ENCODE data around the gene TMEM114. TPM values are rescaled to one million over a fixed set of nuclear protein-coding genes. Genes with fewer than 3 reads are reported as not detected.

TMEM114 gene
- total RNA-seq, 2 experiments from 2014 or later = not detected

DNA sequence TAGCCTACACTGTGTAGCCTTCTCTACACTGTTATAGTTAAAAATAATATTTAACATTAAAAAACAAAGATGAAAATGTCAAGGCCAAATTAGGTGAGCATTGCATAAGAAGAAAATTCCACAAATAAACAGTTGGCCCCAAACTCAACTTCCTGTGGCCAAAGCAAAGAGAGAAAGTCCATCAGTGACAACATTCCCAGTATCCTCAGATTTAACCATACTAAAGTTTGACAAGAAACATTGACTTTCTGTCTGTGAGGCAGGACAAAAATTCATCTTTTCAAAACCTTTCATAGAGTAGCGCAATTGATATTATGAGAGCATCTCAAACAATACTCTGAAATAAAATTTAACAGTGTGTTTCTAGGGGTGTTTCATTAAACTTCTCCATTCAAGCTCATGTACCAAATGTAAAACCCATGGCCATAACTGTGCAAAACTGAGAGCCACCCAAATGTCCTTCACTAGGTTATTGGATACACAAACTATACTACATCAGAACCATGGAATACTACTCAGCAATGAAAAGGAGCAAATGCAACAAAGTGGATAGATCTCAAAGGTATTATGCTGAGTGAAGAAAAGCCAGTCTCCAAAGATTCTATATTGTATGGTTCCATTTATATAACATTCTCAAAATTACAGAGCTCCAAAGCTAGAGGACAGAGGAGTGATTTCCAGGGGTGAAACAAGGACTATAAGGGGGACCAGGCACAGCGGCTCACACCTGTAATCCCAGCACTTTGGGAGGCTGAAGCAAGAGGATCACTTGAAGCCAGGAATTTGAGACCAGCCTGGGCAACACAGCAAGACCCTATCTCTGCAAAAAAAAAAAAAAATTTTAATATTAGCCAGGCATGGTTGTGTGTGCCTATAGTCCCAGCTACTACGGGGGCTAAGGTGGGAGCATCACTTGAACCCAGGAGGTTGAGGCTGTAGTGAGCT, 38.7 kb downstream of the TMEM114 start:
- Mint-ChIP-seq H3K36me3 (ENCODE audit: low read depth) (no peaks in the 10 kb centered on the region), H3K4me3 (no peak overlapping the region), H3K4me1 (ENCODE audit: low read depth) (no peaks in the 10 kb centered on the region), H3K9me3 (ENCODE audit: insufficient read depth) (no peaks in the 10 kb centered on the region), H3K27ac (no peak overlapping the region), H3K27me3 (ENCODE audit: low read depth) (peaks cover 9% of the 10 kb centered on the region)
- ChIA-PET CTCF (no interaction called here), POLR2A (no interaction called here)
- DNase-seq (no peak), ATAC-seq (no peak)

DNA sequence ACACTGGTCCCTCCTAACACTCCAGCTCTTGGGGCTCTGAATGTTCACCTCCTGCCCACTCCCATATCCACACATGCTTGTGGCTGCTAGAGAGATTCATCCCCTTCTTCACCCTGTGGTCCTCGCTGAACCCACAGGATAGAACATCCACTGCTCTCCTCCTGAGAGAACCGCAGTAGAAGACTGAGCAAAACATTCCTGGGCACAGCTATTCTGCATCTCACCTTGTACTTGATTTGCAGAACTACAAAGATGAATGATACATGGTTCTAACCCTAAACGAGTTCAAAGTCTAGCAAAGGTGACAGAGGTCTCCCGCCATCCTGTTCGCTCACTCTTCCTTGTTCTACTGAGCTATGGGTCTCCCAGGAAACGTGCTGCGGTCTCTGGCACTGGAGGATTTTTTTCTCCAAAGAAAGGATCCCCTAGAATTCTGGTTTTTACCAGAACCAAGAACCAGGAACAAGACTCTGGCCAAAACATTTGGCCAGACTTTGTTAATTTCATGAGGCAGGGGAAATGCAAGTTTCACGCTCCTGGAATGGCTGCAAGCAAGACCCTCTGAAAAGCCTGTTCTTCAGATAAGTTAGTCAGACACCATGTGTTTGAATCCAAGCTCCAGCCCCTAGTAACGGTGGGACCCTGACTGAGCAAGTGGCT, 39.5 kb downstream of the TMEM114 start:
- ATAC-seq (no peak), DNase-seq (no peak)
- POLR2A ChIA-PET = no interaction called here
- no peaks in the 10 kb centered on the region for H3K9me3 Mint-ChIP-seq (ENCODE audit: insufficient read depth)
- no peaks in the 10 kb centered on the region for H3K36me3 Mint-ChIP-seq (ENCODE audit: low read depth)
- H3K27ac Mint-ChIP-seq = no peak overlapping the region
- no peaks in the 10 kb centered on the region for H3K4me1 Mint-ChIP-seq (ENCODE audit: low read depth)
- CTCF ChIA-PET = no interaction called here
- H3K4me3 Mint-ChIP-seq = no peak overlapping the region
- H3K27me3 Mint-ChIP-seq (ENCODE audit: low read depth) = peaks cover 9% of the 10 kb centered on the region

DNA sequence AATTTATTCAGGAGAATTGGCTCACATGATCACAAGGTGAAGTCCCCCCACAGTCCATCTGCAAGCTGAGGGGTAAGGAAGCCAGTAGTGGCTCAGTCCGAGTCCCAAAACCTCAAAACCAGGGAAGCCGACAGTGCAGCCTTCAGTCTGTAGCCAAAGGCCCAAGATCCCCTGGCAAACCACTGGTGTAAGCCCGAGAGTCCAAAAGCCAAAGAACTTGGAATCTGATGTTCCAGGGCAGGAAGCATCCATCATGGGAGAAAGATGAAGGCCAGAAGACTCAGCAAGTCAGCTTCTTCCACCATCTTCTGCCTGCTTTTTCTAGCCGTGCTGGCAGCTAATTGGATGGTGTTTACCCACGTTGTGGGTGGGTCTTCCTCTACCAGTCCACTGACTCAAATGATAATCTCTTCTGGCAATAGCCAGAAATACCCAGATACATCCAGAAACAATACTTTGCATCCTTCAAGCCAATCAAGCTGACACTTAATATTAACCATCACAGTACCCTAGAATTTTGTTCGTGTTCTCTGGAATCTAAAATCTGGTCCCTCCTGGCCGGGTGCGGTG, 40.4 kb downstream of the TMEM114 start:
- no peaks in the 10 kb centered on the region for H3K36me3 Mint-ChIP-seq (ENCODE audit: low read depth)
- no peak overlapping the region for H3K4me3 Mint-ChIP-seq
- POLR2A ChIA-PET = no interaction called here
- H3K9me3 Mint-ChIP-seq (ENCODE audit: insufficient read depth) = no peaks in the 10 kb centered on the region
- no peak for ATAC-seq
- H3K4me1 Mint-ChIP-seq (ENCODE audit: low read depth) = no peaks in the 10 kb centered on the region
- CTCF ChIA-PET = no interaction called here
- peaks cover 10% of the 10 kb centered on the region for H3K27me3 Mint-ChIP-seq (ENCODE audit: low read depth)
- H3K27ac Mint-ChIP-seq = no peak overlapping the region
- no peak for DNase-seq

DNA sequence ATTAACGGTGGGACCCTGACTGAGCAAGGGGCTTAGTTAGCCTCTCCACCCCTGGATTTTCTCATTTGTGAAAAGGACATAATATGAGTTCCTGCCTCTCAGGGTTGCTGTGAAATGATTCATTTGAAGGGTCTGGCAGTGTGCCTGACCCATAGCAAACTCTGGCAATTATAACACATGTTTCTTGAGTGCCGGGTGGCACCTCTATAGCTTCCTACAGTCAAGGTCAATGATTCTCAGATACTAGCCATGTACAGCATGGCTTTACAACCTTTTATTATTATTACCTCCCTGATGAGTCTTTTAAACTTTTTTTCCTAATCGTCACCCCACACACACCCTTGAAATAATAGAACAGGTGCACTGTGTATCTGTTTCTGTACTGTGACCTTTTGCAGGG, 42.1 kb downstream of the TMEM114 start:
- H3K27ac Mint-ChIP-seq = no peak overlapping the region
- no peak for ATAC-seq
- CTCF ChIA-PET = no interaction called here

DNA sequence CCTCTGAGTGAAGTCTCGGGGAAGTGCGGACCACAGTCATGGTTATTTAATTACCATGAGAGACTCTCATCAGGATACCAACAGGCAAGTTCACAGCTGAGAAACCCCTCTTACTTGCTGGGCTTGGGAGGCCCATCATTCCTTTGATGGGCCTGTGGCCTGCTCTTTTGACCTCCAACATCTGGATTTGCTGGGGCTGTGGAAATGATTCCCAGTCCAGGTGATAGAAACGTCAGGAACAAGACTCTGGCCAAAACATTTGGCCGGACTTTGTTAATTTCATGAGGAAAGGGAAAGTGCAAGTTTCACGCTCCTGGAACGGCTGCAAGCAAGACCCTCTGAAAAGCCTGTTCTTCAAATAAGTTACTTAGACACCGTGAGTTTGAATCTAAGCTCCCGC, 42.5 kb downstream of the TMEM114 start:
- ChIA-PET POLR2A (no interaction called here), CTCF (no interaction called here)
- no peaks in the 10 kb centered on the region for H3K36me3 Mint-ChIP-seq (ENCODE audit: low read depth)
- no peaks in the 10 kb centered on the region for H3K4me1 Mint-ChIP-seq (ENCODE audit: low read depth)
- DNase-seq (no peak), ATAC-seq (no peak)
- H3K27me3 Mint-ChIP-seq (ENCODE audit: low read depth) = peaks cover 9% of the 10 kb centered on the region
- H3K4me3 Mint-ChIP-seq = no peak overlapping the region
- no peaks in the 10 kb centered on the region for H3K9me3 Mint-ChIP-seq (ENCODE audit: insufficient read depth)
- H3K27ac Mint-ChIP-seq = no peak overlapping the region

More for the DNA sequence above, 42.1 kb downstream of the TMEM114 start:
- no peak for DNase-seq
- H3K36me3 Mint-ChIP-seq (ENCODE audit: low read depth) = no peaks in the 10 kb centered on the region
- H3K9me3 Mint-ChIP-seq (ENCODE audit: insufficient read depth) = no peaks in the 10 kb centered on the region
- H3K27me3 Mint-ChIP-seq (ENCODE audit: low read depth) = peaks cover 10% of the 10 kb centered on the region
- H3K4me3 Mint-ChIP-seq = no peak overlapping the region
- POLR2A ChIA-PET = no interaction called here
- no peaks in the 10 kb centered on the region for H3K4me1 Mint-ChIP-seq (ENCODE audit: low read depth)

DNA sequence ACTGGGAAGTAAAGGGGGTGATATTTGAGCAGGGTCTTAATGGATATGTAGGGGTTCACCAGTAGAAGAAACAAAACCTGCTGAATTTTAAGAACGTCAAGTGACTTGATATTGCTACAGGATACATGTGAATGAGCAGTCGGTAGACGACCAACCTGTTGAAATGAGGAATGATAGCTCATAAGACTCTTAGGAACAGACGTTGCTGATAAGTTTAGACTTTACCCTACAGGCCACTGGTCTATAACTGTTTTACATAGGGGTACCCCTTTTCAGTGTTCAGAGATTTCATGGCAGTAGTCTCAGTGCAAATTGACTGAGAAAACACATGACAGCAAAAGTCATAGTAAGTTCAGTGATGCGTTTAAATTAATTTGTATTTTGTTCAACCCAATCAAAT, 45.9 kb downstream of the TMEM114 start:
- no peak for ATAC-seq
- CTCF ChIA-PET = no interaction called here
- no peaks in the 10 kb centered on the region for H3K9me3 Mint-ChIP-seq (ENCODE audit: insufficient read depth)

DNA sequence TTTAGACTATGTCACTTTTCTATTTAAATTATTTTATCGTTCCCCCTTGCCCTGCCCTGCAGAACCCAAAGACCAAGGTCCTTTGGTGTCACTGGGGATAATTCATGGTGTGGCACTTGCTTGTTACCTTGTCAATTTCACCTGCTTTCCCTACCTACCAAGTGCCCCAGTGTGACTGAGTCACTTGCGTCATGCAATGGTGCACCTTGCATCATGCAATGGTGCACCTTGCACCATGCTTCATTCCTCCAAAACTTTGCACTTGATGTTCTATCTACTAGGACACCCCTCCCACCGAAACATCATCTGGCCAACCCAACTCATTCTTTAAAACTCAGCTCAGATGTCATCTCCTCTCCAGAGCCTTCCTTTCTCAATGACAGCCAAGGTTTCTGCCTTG, 47.1 kb downstream of the TMEM114 start:
- Mint-ChIP-seq H3K4me3 (no peak overlapping the region), H3K4me1 (ENCODE audit: low read depth) (no peaks in the 10 kb centered on the region), H3K27me3 (ENCODE audit: low read depth) (peaks cover 6% of the 10 kb centered on the region), H3K9me3 (ENCODE audit: insufficient read depth) (no peaks in the 10 kb centered on the region), H3K36me3 (ENCODE audit: low read depth) (no peaks in the 10 kb centered on the region), H3K27ac (no peak overlapping the region)
- ATAC-seq = no peak
- ChIA-PET POLR2A (interaction anchor here (0.5 kb wide), 1 partner anchor 9 kb away, joined by 4 read pairs; no protein-coding TSS in a partner anchor), CTCF (no interaction called here)
- DNase-seq = no peak

More for the DNA sequence above, 45.9 kb downstream of the TMEM114 start:
- Mint-ChIP-seq H3K4me1 (ENCODE audit: low read depth) (no peaks in the 10 kb centered on the region), H3K27me3 (ENCODE audit: low read depth) (peaks cover 6% of the 10 kb centered on the region), H3K27ac (no peak overlapping the region), H3K36me3 (ENCODE audit: low read depth) (no peaks in the 10 kb centered on the region), H3K4me3 (no peak overlapping the region)
- POLR2A ChIA-PET = no interaction called here
- DNase-seq = no peak

DNA sequence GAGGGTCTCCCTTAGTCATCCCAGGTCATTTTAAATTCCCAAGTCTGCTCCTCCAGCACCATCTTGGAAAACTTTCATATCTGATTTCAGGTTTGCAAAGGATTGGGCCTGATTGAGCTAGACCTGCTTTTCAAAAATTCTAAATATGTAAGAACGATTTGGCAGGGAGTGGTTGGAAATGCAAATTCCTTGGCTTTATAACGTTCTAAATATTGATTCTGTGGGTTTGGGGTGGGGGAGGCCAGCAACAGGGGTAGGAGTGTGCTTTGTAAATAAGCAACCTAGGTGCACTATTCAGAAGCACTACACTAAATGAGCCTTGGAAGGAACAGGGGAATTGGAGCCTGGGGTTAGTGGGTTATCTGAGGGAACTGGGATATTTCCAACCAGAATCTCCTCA, 47.9 kb downstream of the TMEM114 start:
- ATAC-seq = no peak
- DNase-seq = no peak
- CTCF ChIA-PET = no interaction called here
- no peaks in the 10 kb centered on the region for H3K36me3 Mint-ChIP-seq (ENCODE audit: low read depth)
- H3K27ac Mint-ChIP-seq = no peak overlapping the region
- POLR2A ChIA-PET = no interaction called here
- H3K4me1 Mint-ChIP-seq (ENCODE audit: low read depth) = no peaks in the 10 kb centered on the region
- peaks cover 6% of the 10 kb centered on the region for H3K27me3 Mint-ChIP-seq (ENCODE audit: low read depth)
- H3K9me3 Mint-ChIP-seq (ENCODE audit: insufficient read depth) = no peaks in the 10 kb centered on the region
- H3K4me3 Mint-ChIP-seq = no peak overlapping the region

DNA sequence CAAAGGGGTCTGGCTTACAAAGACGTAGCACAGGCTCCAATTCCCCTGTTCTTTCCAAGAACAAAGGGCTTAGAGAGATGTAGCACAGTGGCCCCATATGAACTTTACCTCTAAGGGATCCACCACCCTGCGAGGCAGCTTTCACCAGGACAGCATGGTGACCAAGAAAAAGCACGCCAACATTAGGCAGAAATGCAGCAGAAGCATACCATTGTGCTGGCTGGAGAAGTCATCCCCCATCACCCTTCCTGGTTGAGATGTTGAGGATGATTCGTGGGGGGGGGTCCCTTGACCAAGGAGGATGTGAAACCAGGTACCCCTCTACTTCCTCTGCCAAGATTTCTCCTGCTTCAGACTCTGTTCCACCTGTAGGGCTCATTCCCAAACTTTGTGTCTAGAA, 48.4 kb downstream of the TMEM114 start:
- Mint-ChIP-seq H3K4me3 (no peak overlapping the region), H3K36me3 (ENCODE audit: low read depth) (no peaks in the 10 kb centered on the region), H3K9me3 (ENCODE audit: insufficient read depth) (no peaks in the 10 kb centered on the region), H3K27ac (no peak overlapping the region), H3K4me1 (ENCODE audit: low read depth) (no peaks in the 10 kb centered on the region), H3K27me3 (ENCODE audit: low read depth) (peaks cover 6% of the 10 kb centered on the region)
- no peak for DNase-seq
- no peak for ATAC-seq
- POLR2A ChIA-PET = no interaction called here
- CTCF ChIA-PET = no interaction called here

DNA sequence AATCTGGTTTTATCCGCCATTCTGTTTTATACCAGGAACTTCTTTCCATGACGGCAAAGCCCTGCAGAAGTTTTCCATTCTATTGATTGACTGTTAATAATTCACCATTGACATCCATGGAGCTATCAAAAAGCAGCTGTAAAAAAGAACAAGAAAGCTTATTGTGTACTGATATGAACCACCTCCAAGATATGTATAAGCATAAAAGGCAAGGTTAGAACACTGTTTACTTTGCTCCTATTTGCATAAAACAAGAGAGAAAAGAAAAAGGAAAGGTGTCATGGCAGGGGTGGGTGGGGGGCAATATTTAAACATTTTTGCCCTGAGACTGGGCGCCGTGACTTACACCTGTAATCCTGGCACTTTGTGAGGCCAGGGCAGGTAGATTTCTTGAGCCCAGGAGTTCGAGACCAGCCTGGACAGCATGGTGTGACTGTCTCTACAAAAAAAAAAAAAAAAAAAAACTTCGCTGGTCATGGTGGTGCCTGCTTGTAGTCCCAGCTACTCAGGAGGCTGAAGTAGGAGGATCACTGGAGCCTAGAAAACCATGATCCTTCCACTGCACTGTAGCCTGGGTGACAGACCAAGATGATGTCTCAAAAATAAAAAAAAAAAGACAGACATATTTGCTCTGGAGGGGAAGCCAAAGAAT, 52.5 kb downstream of the TMEM114 start:
- ChIA-PET CTCF (no interaction called here), POLR2A (no interaction called here)
- H3K4me3 Mint-ChIP-seq = no peak overlapping the region
- H3K9me3 Mint-ChIP-seq (ENCODE audit: insufficient read depth) = no peaks in the 10 kb centered on the region
- ATAC-seq (no peak), DNase-seq (no peak)
- no peak overlapping the region for H3K27ac Mint-ChIP-seq
- peaks cover 2% of the 10 kb centered on the region for H3K27me3 Mint-ChIP-seq (ENCODE audit: low read depth)
- H3K4me1 Mint-ChIP-seq (ENCODE audit: low read depth) = no peaks in the 10 kb centered on the region
- H3K36me3 Mint-ChIP-seq (ENCODE audit: low read depth) = no peaks in the 10 kb centered on the region

DNA sequence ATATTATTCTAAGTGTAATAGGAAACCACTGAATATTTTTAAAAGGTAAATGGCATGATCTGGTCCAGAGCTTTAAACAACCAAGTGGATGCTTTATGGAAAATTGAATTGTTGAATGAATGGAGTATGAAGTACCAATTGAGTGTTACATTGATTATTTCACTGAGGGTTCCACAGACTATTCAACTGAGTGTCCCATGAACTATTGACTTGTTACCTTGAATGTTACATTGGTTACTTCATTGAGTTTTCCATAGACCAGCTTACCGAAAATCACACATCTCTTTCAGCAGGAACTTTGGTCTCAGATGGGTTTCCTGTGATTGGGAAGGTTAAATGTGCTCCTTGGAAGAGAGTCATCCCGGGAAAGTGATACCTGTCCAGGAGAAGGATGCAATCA, 56.8 kb downstream of the TMEM114 start:
- CTCF ChIA-PET = no interaction called here
- DNase-seq = no peak
- no peak overlapping the region for H3K27ac Mint-ChIP-seq
- no peaks in the 10 kb centered on the region for H3K9me3 Mint-ChIP-seq (ENCODE audit: insufficient read depth)
- H3K27me3 Mint-ChIP-seq (ENCODE audit: low read depth) = no peaks in the 10 kb centered on the region
- no peaks in the 10 kb centered on the region for H3K36me3 Mint-ChIP-seq (ENCODE audit: low read depth)
- H3K4me1 Mint-ChIP-seq (ENCODE audit: low read depth) = no peaks in the 10 kb centered on the region
- H3K4me3 Mint-ChIP-seq = no peak overlapping the region
- POLR2A ChIA-PET = no interaction called here
- no peak for ATAC-seq

DNA sequence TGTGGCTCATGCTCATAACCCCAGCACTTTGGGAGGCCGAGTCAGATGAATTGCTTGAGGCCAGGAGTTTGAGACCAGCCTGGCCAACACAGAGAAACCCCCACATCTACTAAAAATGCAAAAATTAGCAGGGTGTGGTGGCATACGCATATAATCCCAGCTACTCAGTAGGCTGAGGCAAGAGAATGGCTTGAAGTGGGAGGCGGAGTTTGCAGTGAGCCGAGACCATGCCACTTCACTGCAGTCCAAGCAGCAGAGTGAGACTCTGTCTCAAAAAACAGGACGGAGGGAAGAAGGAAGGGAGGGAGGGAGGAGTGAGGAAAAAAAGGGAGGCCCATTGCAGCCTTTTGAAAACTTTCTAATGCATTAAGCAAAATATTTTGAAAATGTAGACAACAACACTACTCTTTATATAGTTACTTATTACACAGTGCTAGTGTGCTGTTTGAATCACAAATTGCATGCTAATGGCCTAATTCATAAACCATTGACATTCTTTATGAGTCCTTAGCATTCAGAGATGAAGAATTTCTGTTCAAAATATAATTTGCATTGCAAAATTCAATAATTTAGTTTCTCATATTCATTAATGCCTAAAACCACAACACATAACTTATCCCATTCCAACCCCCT, 59.4 kb downstream of the TMEM114 start:
- Mint-ChIP-seq H3K4me3 (no peak overlapping the region), H3K9me3 (ENCODE audit: insufficient read depth) (no peaks in the 10 kb centered on the region), H3K27ac (no peak overlapping the region), H3K4me1 (ENCODE audit: low read depth) (no peaks in the 10 kb centered on the region), H3K27me3 (ENCODE audit: low read depth) (no peaks in the 10 kb centered on the region), H3K36me3 (ENCODE audit: low read depth) (no peaks in the 10 kb centered on the region)
- ChIA-PET CTCF (no interaction called here), POLR2A (no interaction called here)
- ATAC-seq (no peak), DNase-seq (no peak)
